Neuronal stem cell (in vitro differentiated cells): ENCODE data around the gene CXCR5.

Experiments used
- DNase-seq: peaks from one replicate; pipeline ENCODE4 v3.0.0-alpha.2; 2013; ENCODE audit warnings: low spot score
- H2AFZ ChIP-seq: one replicate; pipeline ENCODE4 v1.6.1; 2013; ENCODE audit warnings: mild to moderate bottlenecking, low read length, inconsistent platforms
- H2AK5ac ChIP-seq: 2 replicates; pipeline ENCODE4 v1.6.1; 2013; ENCODE audit warnings: low read depth, mild to moderate bottlenecking, inconsistent platforms, low read length, moderate library complexity, mixed read lengths
- H2BK120ac ChIP-seq: 2 replicates; pipeline ENCODE4 v1.6.1; 2013; ENCODE audit warnings: low read depth, mild to moderate bottlenecking, inconsistent platforms, low read length, moderate library complexity, mixed read lengths
- H2BK12ac ChIP-seq: one replicate; pipeline ENCODE4 v1.6.1; 2013; ENCODE audit warnings: low read length, inconsistent platforms
- H2BK15ac ChIP-seq: 2 replicates; pipeline ENCODE4 v1.6.1; 2013; ENCODE audit warnings: mild to moderate bottlenecking, low read length, inconsistent platforms, mixed read lengths
- H2BK5ac ChIP-seq: one replicate; pipeline ENCODE4 v1.6.1; 2013; ENCODE audit warnings: inconsistent platforms, mild to moderate bottlenecking, low read length, moderate library complexity
- H3K14ac ChIP-seq: one replicate; pipeline ENCODE4 v1.6.1; 2013; ENCODE audit warnings: low read length, inconsistent platforms
- H3K18ac ChIP-seq: 2 replicates; pipeline ENCODE4 v1.6.1; 2013; ENCODE audit warnings: low read length, inconsistent platforms
- H3K23ac ChIP-seq: 2 replicates; pipeline ENCODE4 v1.6.1; 2013; ENCODE audit warnings: low read depth, mild to moderate bottlenecking, mixed read lengths, low read length, inconsistent platforms; ENCODE audit not compliant: poor library complexity
- H3K27ac ChIP-seq: replicated peaks from 3 replicates; pipeline ENCODE4 v1.5.1; 2013; ENCODE audit warnings: low read length, inconsistent platforms
- H3K27me3 ChIP-seq, 3 experiments: 2 replicates each; pipeline ENCODE4 v1.6.1; 2013; ENCODE audit warnings: low read length in 3 of 3, mild to moderate bottlenecking in 2 of 3, inconsistent platforms in 1 of 3, low read depth in 1 of 3, mixed read lengths in 1 of 3, moderate library complexity in 1 of 3; ENCODE audit not compliant: control insufficient read depth in 3 of 3, insufficient read depth in 3 of 3
- H3K36me3 ChIP-seq, 2 donors: replicated peaks in 1 of 2; 2 replicates each; pipeline ENCODE4 v1.6.1; 2013; ENCODE audit warnings: low read length in 2 of 2; ENCODE audit not compliant: control insufficient read depth in 2 of 2, insufficient read depth in 2 of 2
- H3K4ac ChIP-seq: 2 replicates; pipeline ENCODE4 v1.6.1; 2013; ENCODE audit warnings: inconsistent platforms, mild to moderate bottlenecking, low read length, moderate library complexity
- H3K4me1 ChIP-seq, 2 donors: 1 replicate in 1 of 2; 2 replicates in 1 of 2; pipeline ENCODE4 v1.6.1; 2013; ENCODE audit warnings: low read length in 2 of 2, low read depth in 1 of 2; ENCODE audit not compliant: control insufficient read depth in 2 of 2, insufficient read depth in 1 of 2
- H3K4me2 ChIP-seq: one replicate; pipeline ENCODE4 v1.6.1; 2013; ENCODE audit warnings: mild to moderate bottlenecking, low read length, inconsistent platforms; ENCODE audit not compliant: insufficient read depth, poor library complexity, severe bottlenecking
- H3K4me3 ChIP-seq, 2 donors: 2 replicates each; pipeline ENCODE4 v1.5.1; 2013; ENCODE audit warnings: low read length in 2 of 2, mild to moderate bottlenecking in 2 of 2, inconsistent platforms in 1 of 2, moderate library complexity in 1 of 2
- H3K79me1 ChIP-seq: one replicate; pipeline ENCODE4 v1.6.1; 2013; ENCODE audit warnings: low read depth, mild to moderate bottlenecking, inconsistent platforms, low read length, moderate library complexity
- H3K9ac ChIP-seq: one replicate; pipeline ENCODE4 v1.6.1; 2013; ENCODE audit warnings: mild to moderate bottlenecking, low read depth, low read length, inconsistent platforms; ENCODE audit not compliant: poor library complexity
- H3K9me3 ChIP-seq, 2 donors: replicated peaks in 1 of 2; 2 replicates each; pipeline versions ENCODE3 to v1.6.1; 2013; ENCODE audit warnings: low read length in 2 of 2, mild to moderate bottlenecking in 2 of 2, inconsistent platforms in 1 of 2, low read depth in 1 of 2, mixed read lengths in 1 of 2, moderate library complexity in 1 of 2; ENCODE audit not compliant: control insufficient read depth in 2 of 2, insufficient read depth in 1 of 2
- H4K8ac ChIP-seq: one replicate; pipeline ENCODE4 v1.6.1; 2013; ENCODE audit warnings: low read depth, mild to moderate bottlenecking, inconsistent platforms, low read length, moderate library complexity
- H4K91ac ChIP-seq: one replicate; pipeline ENCODE4 v1.6.1; 2013; ENCODE audit warnings: low read length, low read depth, mild to moderate bottlenecking, inconsistent platforms; ENCODE audit not compliant: poor library complexity
- WGBS, 2 donors: extraction: QIAGEN DNeasy Blood & Tissue Kit; methylation state at CpG; one replicate each; pipeline ENCODE4 v1.1.7; 2013; ENCODE audit warnings: missing lambda C conversion rate in 2 of 2, mixed read lengths in 1 of 2; ENCODE audit not compliant: insufficient read length in 2 of 2, insufficient replicate concordance in 1 of 2; ENCODE audit errors: extremely low coverage in 2 of 2; 5-methylcytosine and 5-hydroxymethylcytosine counted together

Gene CXCR5

DNA sequence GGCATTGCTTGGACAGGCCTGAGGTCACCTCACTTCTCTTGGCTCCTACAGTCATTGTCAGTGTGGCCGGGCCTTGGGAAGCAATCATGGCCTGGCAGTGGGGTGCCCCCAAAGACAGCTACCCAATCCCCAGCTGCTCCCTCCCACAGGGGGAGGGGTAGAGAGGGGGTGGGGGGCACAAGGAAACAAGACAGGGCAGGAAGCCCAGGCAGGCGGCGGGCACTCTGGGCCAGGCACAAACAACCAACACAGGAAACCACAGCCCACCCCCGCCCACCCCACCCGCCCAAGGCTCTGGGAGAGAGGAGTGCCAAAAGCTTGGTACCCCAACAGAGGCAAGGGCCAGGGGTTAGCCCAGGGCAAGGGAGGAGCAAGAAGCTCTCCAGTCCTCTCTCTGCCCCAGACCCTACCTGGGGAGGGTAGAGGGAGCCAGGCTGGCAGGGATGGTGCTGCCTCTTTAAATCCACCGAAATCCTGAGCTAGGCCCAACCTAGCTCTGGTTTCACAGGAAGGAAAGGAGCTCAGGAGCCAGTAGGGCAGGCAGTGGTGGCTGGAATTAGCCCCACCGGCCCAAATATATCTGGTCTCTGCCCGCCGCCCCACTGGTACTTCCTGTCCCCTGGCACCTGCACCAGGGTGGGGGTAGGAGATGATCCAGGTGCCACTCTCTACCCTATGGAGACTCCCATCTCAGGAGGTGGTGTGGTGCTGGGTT is 29.9 kb downstream of the CXCR5 start:
- H3K4ac ChIP-seq, result no peak overlapping the region
- no peak for DNase-seq
- peak overlapping the region; percentile 83 for H3K18ac ChIP-seq
- H4K91ac ChIP-seq, result no peak overlapping the region
- H2AFZ ChIP-seq, result no peak overlapping the region
- H3K9me3 ChIP-seq, result no peaks in the 10 kb centered on the region
- peak overlapping the region; percentile 82 for H2AK5ac ChIP-seq
- H2BK5ac ChIP-seq, result peak overlapping the region; percentile 25
- H3K23ac ChIP-seq, result no peak overlapping the region
- H2BK12ac ChIP-seq, result peak overlapping the region; percentile 27
- no peak overlapping the region for H3K9ac ChIP-seq
- H3K27ac ChIP-seq, result peak overlapping the region; percentile 35
- peaks cover 72% of the 10 kb centered on the region in 2 donors for H3K4me1 ChIP-seq
- no peak overlapping the region for H3K14ac ChIP-seq
- H3K4me2 ChIP-seq, result peak overlapping the region; percentile 26
- H3K27me3 ChIP-seq, result no peaks in the 10 kb centered on the region
- no peak overlapping the region for H3K4me3 ChIP-seq
- peaks cover 9% of the 10 kb centered on the region for H3K79me1 ChIP-seq
- peak overlapping the region; percentile 14 for H2BK120ac ChIP-seq
- WGBS, 2 donors, result no CpG with 5 or more reads among the region's 9 CpGs
- no peaks in the 10 kb centered on the region for H3K36me3 ChIP-seq
- no peak overlapping the region for H4K8ac ChIP-seq
- H2BK15ac ChIP-seq, result peak overlapping the region; percentile 11

DNA sequence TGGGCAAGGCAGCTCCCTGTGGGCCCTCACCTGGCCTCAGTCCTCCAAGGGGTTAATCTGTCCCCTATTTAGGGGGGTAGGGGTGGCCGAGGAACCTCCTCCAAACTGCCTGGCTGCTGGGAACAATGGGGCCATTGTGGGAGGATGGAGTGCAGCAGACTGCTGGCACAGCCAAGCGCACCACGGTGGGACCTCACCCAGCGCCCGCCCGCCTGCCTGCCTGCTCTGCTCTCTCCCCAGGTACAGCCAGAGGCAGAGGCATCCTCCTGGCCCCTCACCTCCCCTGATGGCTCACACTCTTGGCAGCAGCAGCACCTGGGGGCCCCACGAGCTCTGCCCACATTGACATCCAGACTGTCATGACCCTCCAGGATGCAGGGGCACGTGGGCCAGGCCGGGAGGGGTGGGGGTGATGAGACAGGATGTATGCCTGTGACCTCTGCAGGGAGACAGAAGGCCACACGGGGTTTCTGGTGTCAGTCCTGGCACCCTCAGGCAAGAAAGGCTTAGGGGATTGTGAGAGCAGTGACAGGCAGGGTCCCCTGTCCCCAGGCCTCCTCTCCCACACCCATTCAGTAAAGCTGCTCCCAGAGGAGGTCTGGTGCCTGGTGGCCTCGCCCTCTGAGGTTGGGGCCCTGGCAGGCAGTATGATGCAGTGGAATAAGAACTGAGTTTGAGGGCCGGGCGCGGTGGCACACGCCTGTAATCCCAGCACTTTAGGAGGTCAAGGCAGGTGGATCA is 30.7 kb downstream of the CXCR5 start:
- H3K9me3 ChIP-seq, result no peaks in the 10 kb centered on the region
- H2BK120ac ChIP-seq, result no peak overlapping the region
- no peaks in the 10 kb centered on the region for H3K27me3 ChIP-seq
- H3K4me3 ChIP-seq, result no peak overlapping the region
- peak overlapping the region; percentile 22 for H3K23ac ChIP-seq
- H3K9ac ChIP-seq, result peak overlapping the region; percentile 71
- H3K79me1 ChIP-seq, result peaks cover 9% of the 10 kb centered on the region
- peak overlapping the region; percentile 25 for H2BK5ac ChIP-seq
- H2AFZ ChIP-seq, result no peak overlapping the region
- H2BK12ac ChIP-seq, result peak overlapping the region; percentile 59
- H3K4ac ChIP-seq, result peak overlapping the region; percentile 77
- no peaks in the 10 kb centered on the region for H3K36me3 ChIP-seq
- DNase-seq, result no peak
- WGBS, 2 donors, result no CpG with 5 or more reads among the region's 15 CpGs
- no peak overlapping the region for H3K14ac ChIP-seq
- H3K27ac ChIP-seq, result peak overlapping the region; percentile 35
- H3K4me1 ChIP-seq, result peaks cover 72 to 73% of the 10 kb centered on the region in 2 donors
- H4K8ac ChIP-seq, result no peak overlapping the region
- peak overlapping the region; percentile 11 for H2BK15ac ChIP-seq
- H4K91ac ChIP-seq, result no peak overlapping the region
- H2AK5ac ChIP-seq, result peak overlapping the region; percentile 82
- peak overlapping the region; percentile 50 for H3K18ac ChIP-seq
- peak overlapping the region; percentile 47 for H3K4me2 ChIP-seq

DNA sequence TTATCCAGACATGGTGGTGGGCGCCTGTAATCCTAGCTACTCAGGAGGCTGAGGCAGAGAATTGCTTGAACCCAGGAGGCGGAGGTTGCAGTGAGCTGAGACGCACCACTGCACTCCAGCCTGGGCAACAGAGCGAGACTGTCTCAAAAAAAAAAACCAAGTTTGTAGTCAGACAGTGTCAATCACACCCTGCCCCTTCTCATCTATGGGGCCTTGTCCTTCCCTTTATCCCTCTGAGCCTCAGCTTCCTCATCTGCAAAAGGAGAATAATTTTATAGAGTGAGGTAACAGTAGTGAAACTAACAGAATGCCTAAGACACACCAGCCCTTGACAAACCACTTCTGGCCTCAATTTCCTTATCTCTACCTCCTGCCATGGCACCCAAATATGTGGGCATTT is 31.3 kb downstream of the CXCR5 start:
- Histone ChIP-seq H2AFZ (no peak overlapping the region), H3K79me1 (peaks cover 11% of the 10 kb centered on the region), H4K8ac (no peak overlapping the region), H3K4me1 (peaks cover 72 to 74% of the 10 kb centered on the region in 2 donors), H3K27me3 (no peaks in the 10 kb centered on the region), H2BK12ac (no peak overlapping the region), H3K4me3 (no peak overlapping the region), H2BK5ac (peak overlapping the region; percentile 33), H3K4ac (no peak overlapping the region), H3K9me3 (no peaks in the 10 kb centered on the region), H3K9ac (no peak overlapping the region), H2BK120ac (no peak overlapping the region), H3K18ac (no peak overlapping the region), H4K91ac (no peak overlapping the region), H3K27ac (no peak overlapping the region), H3K23ac (no peak overlapping the region), H2BK15ac (peak overlapping the region; percentile 18), H3K14ac (no peak overlapping the region), H3K36me3 (no peaks in the 10 kb centered on the region), H3K4me2 (no peak overlapping the region), H2AK5ac (peak overlapping the region; percentile 49)
- no peak for DNase-seq
- no CpG with 5 or more reads among the region's 4 CpGs for WGBS, 2 donors

DNA sequence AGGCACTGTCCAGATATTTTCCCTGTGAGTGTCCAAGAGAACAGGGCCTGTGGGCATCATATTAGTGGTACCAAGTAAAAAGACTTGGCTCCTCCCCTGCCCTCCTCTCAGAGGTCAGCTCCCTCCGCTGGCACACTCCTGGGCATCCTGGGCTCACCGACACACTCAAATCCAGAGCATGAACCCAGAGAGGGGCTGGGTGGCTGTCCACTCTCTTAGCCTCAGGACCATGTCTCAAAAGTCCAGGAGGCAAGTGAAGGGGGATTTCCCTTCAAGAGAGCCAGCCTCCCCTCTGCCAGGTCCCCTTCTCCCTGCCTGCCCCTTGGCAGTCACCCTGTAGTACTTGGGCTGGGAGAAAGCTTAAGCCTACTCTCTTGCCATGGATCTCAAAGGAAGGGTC is 31.7 kb downstream of the CXCR5 start:
- H2BK12ac ChIP-seq, result no peak overlapping the region
- no peak overlapping the region for H4K91ac ChIP-seq
- no peaks in the 10 kb centered on the region for H3K36me3 ChIP-seq
- no peak overlapping the region for H3K4ac ChIP-seq
- no peak overlapping the region for H2BK120ac ChIP-seq
- no peaks in the 10 kb centered on the region for H3K27me3 ChIP-seq
- DNase-seq, result no peak
- peak overlapping the region; percentile 24 for H3K9ac ChIP-seq
- H3K14ac ChIP-seq, result no peak overlapping the region
- no peaks in the 10 kb centered on the region for H3K9me3 ChIP-seq
- no peak overlapping the region for H2AFZ ChIP-seq
- H3K79me1 ChIP-seq, result peaks cover 11% of the 10 kb centered on the region
- peak overlapping the region; percentile 18 for H2BK15ac ChIP-seq
- peak overlapping the region; percentile 33 for H2BK5ac ChIP-seq
- peak overlapping the region; percentile 71 for H3K18ac ChIP-seq
- no CpG with 5 or more reads among the region's 2 CpGs for WGBS, 2 donors
- H2AK5ac ChIP-seq, result peak overlapping the region; percentile 49
- no peak overlapping the region for H3K23ac ChIP-seq
- no peak overlapping the region for H3K27ac ChIP-seq
- no peak overlapping the region for H4K8ac ChIP-seq
- H3K4me1 ChIP-seq, result peaks cover 74 to 76% of the 10 kb centered on the region in 2 donors
- no peak overlapping the region for H3K4me2 ChIP-seq
- H3K4me3 ChIP-seq, result no peak overlapping the region
